Tibial nerve (tissue), 4 donors: Measurements from ENCODE around the gene LYRM4. TPM values are rescaled to one million over a fixed set of nuclear protein-coding genes. Genes with fewer than 3 reads are reported as not detected.

ENCODE experiments used
- DNase-seq, 2 donors: peaks; one replicate each; pipeline ENCODE4 v3.0.0-alpha.2; 2019; ENCODE audit warnings: low spot score in 2 of 2
- H3K27ac ChIP-seq, 4 donors: fragments of 200-600 bp; sonication (generic) in 3 of 4; one replicate each; pipeline ENCODE4 v1.5.1; 2017 to 2019; ENCODE audit warnings: mild to moderate bottlenecking in 1 of 4
- H3K27me3 ChIP-seq, 2 donors: fragments of 200-600 bp; sonication (generic) in 1 of 2; one replicate each; pipeline versions ENCODE4 v1.5.1 to v1.6.0; 2017 to 2019
- H3K36me3 ChIP-seq, 3 donors: fragments of 200-600 bp; sonication (generic); one replicate each; pipeline ENCODE4 v1.5.1; 2018 to 2019
- H3K4me1 ChIP-seq, 4 donors: fragments of 200-600 bp; sonication (generic) in 3 of 4; one replicate each; pipeline ENCODE4 v1.5.1; 2017 to 2019
- H3K4me3 ChIP-seq, 4 donors: fragments of 200-600 bp; sonication (generic) in 3 of 4; one replicate each; pipeline ENCODE4 v1.5.1; 2017 to 2019; ENCODE audit warnings: mild to moderate bottlenecking in 1 of 4, moderate library complexity in 1 of 4
- H3K9me3 ChIP-seq, 4 donors: fragments of 200-600 bp; sonication (generic) in 3 of 4; one replicate each; pipeline ENCODE4 v1.5.1; 2017 to 2019
- CTCF ChIP-seq, 5 experiments: fragments of 200-600 bp in 3 of 5; fragments of 450-650 bp in 2 of 5; sonication (generic) in 3 of 5; IDR thresholded peaks; one replicate each; pipeline ENCODE4 v1.5.1; 2016 to 2019; ENCODE audit warnings: antibody characterized with exemption in 5 of 5, mild to moderate bottlenecking in 3 of 5, moderate library complexity in 2 of 5
- EP300 ChIP-seq, 2 donors: sonication (generic); formaldehyde crosslinking; IDR thresholded peaks; one replicate each; pipeline ENCODE4 v1.6.1; 2017; ENCODE audit warnings: antibody characterized with exemption in 2 of 2, mild to moderate bottlenecking in 1 of 2
- POLR2A ChIP-seq, 2 donors: fragments of 450-650 bp; IDR thresholded peaks; one replicate each; pipeline ENCODE4 v1.6.1; 2017; ENCODE audit warnings: antibody characterized with exemption in 2 of 2, mild to moderate bottlenecking in 2 of 2, moderate library complexity in 2 of 2
- WGBS, 2 donors: methylation state at CpG; one replicate each; pipeline ENCODE4 v1.1.5; 2018; 5-methylcytosine and 5-hydroxymethylcytosine counted together
- total RNA-seq, 4 donors: library from RNA; depleted of rRNA; stranded (reverse); fragments of >200 nt; gene quantifications; one replicate each; pipeline ENCODE4 v1.1.0, GENCODE V29; 2016

LYRM4 gene
- total RNA-seq, 4 donors from 2014 or later: 21.8 to 31.0 (median 27.4) TPM

GRCh38 chr6:5089481-5090438, 171.0 kb downstream of the LYRM4 start:
- Histone ChIP-seq H3K27me3 (no peaks in the 10 kb centered on the region), H3K27ac (no peak overlapping the region), H3K9me3 (no peaks in the 10 kb centered on the region), H3K4me3 (no peak overlapping the region), H3K36me3 (no peaks in the 10 kb centered on the region), H3K4me1 (peaks cover 0 to 17% (median 4%) of the 10 kb centered on the region in 4 donors)
- no peak for DNase-seq
- 69 to 84% methylated on average over 5 of the region's 5 CpGs for WGBS, 2 donors
- TF ChIP-seq POLR2A (IDR thresholded peaks at IDR 0.05) (no peak), EP300 (IDR thresholded peaks at IDR 0.05) (no peak), CTCF (IDR thresholded peaks at IDR 0.05) (no peak)

- TF ChIP-seq POLR2A (IDR thresholded peaks at IDR 0.05): no peak
- TF ChIP-seq CTCF (IDR thresholded peaks at IDR 0.05): no peak
- no peak for TF ChIP-seq EP300 (IDR thresholded peaks at IDR 0.05)
- no peaks in the 10 kb centered on the region for H3K36me3 ChIP-seq
- H3K4me1 ChIP-seq: peaks cover 0 to 19% (median 4%) of the 10 kb centered on the region in 4 donors
- H3K9me3 ChIP-seq: no peaks in the 10 kb centered on the region
- H3K27me3 ChIP-seq: no peaks in the 10 kb centered on the region
- 79 to 88% methylated on average over 3 of the region's 3 CpGs for WGBS, 2 donors
- no peak overlapping the region for H3K4me3 ChIP-seq
- no peak for DNase-seq
- H3K27ac ChIP-seq: no peak overlapping the region
Measured at GRCh38 chr6:5088780-5089179, 172.0 kb downstream of the LYRM4 start.

GRCh38 chr6:5087389-5087788, 173.4 kb downstream of the LYRM4 start:
- peak in 1 of 2 donors; percentile 30 for DNase-seq
- Histone ChIP-seq H3K36me3 (no peaks in the 10 kb centered on the region), H3K27me3 (no peaks in the 10 kb centered on the region), H3K9me3 (no peaks in the 10 kb centered on the region), H3K4me1 (peaks cover 0 to 19% (median 4%) of the 10 kb centered on the region in 4 donors), H3K4me3 (no peak overlapping the region), H3K27ac (no peak overlapping the region)
- WGBS, 2 donors: 85 to 89% methylated on average over 16 to 19 of the region's 19 CpGs
- TF ChIP-seq EP300 (IDR thresholded peaks at IDR 0.05): peak in 1 of 2 donors; percentile 20
- TF ChIP-seq CTCF (IDR thresholded peaks at IDR 0.05): no peak

GRCh38 chr6:5086294-5086890, 174.4 kb downstream of the LYRM4 start:
- TF ChIP-seq POLR2A (IDR thresholded peaks at IDR 0.05): no peak
- TF ChIP-seq EP300 (IDR thresholded peaks at IDR 0.05): no peak
- TF ChIP-seq CTCF (IDR thresholded peaks at IDR 0.05): no peak
- H3K27ac ChIP-seq: peak overlapping the region in 1 of 4 donors; percentile 88
- WGBS, 2 donors: 23 to 41% methylated on average over 30 to 40 of the region's 56 CpGs
- no peaks in the 10 kb centered on the region for H3K9me3 ChIP-seq
- H3K4me3 ChIP-seq: peak overlapping the region; percentile 42 to 70 (median 54)
- H3K27me3 ChIP-seq: no peaks in the 10 kb centered on the region
- peaks cover 0 to 19% (median 4%) of the 10 kb centered on the region in 4 donors for H3K4me1 ChIP-seq
- no peaks in the 10 kb centered on the region for H3K36me3 ChIP-seq
- DNase-seq: no peak
